H1 (cell line): Measurements from ENCODE around the gene SP7. TPM values are rescaled to one million over a fixed set of nuclear protein-coding genes. Genes with fewer than 3 reads are reported as not detected.
A peak's percentile ranks its signal among the peaks of the same experiment; 100 is the strongest.

Source experiments
- CTCF ChIA-PET: fragments of 300-600 bp; sonication (Branson Sonifier 250); formaldehyde crosslinking; loops from one replicate; lab custom pipeline; 2021; ENCODE audit not compliant: partially characterized antibody; lab: Charles Lee
- POLR2A ChIA-PET: fragments of 300-600 bp; sonication (Branson Sonifier 250); formaldehyde crosslinking; loops from one replicate; lab custom pipeline; 2021; ENCODE audit warnings: inconsistent platforms; ENCODE audit not compliant: partially characterized antibody; lab: Charles Lee
- DNase-seq, 2 experiments: peaks; one replicate each; pipeline versions ENCODE4 v3.0.0 to v3.0.0-alpha.2; 2010 to 2022; ENCODE audit warnings: low spot score in 2 of 2, low read depth in 1 of 2, mixed read lengths in 1 of 2
- FAIRE-seq: peaks from 2 replicates; lab custom pipeline; 2011; peaks lifted over from hg19 to GRCh38; lab: Jason Lieb, UNC
- H2AFZ ChIP-seq: 2 replicates; pipeline ENCODE4 v1.8.1; 2012; ENCODE audit warnings: low read length, inconsistent platforms
- H2AK5ac ChIP-seq: 2 replicates; pipeline ENCODE4 v1.6.1; 2013; ENCODE audit warnings: low read depth, low read length
- H2BK120ac ChIP-seq: replicated peaks from 2 replicates; pipeline ENCODE3; 2013; ENCODE audit warnings: low read depth, low read length, inconsistent platforms
- H2BK12ac ChIP-seq: 2 replicates; pipeline ENCODE4 v1.6.1; 2013; ENCODE audit warnings: low read depth, low read length
- H2BK15ac ChIP-seq: 2 replicates; pipeline ENCODE4 v1.6.1; 2013; ENCODE audit warnings: low read length
- H2BK20ac ChIP-seq: 2 replicates; pipeline ENCODE4 v1.6.1; 2013; ENCODE audit warnings: low read length
- H2BK5ac ChIP-seq: 2 replicates; pipeline ENCODE4 v1.6.1; 2013; ENCODE audit warnings: low read depth, low read length
- H3K14ac ChIP-seq: 2 replicates; pipeline ENCODE4 v1.6.1; 2013; ENCODE audit warnings: inconsistent platforms; ENCODE audit not compliant: insufficient read length
- H3K18ac ChIP-seq: 2 replicates; pipeline ENCODE4 v1.6.1; 2013; ENCODE audit warnings: low read length; ENCODE audit errors: extremely low read depth
- H3K23ac ChIP-seq: 2 replicates; pipeline ENCODE4 v1.6.1; 2013; ENCODE audit warnings: inconsistent platforms; ENCODE audit not compliant: insufficient read length
- H3K23me2 ChIP-seq: 2 replicates; pipeline ENCODE4 v1.6.1; 2013; ENCODE audit warnings: low read depth, low read length
- H3K27ac ChIP-seq: 2 replicates; pipeline ENCODE4 v1.6.1; 2011; ENCODE audit warnings: low read depth, low read length, inconsistent platforms
- H3K27me3 ChIP-seq, 4 experiments: replicated peaks in 1 of 4; 1 replicate in 1 of 4; 2 replicates in 3 of 4; pipeline versions ENCODE4 v1.6.1 to v1.8.1; 2011 to 2013; ENCODE audit warnings: low read length in 3 of 4, mild to moderate bottlenecking in 3 of 4, inconsistent platforms in 2 of 4, mixed read lengths in 2 of 4, moderate library complexity in 1 of 4; ENCODE audit not compliant: control insufficient read depth in 3 of 4, insufficient read depth in 3 of 4; ENCODE audit errors: extremely low read depth in 1 of 4
- H3K36me3 ChIP-seq, 4 experiments: 2 replicates each; pipeline versions ENCODE4 v1.6.1 to v1.8.1; 2011 to 2013; ENCODE audit warnings: mild to moderate bottlenecking in 4 of 4, low read length in 3 of 4, moderate library complexity in 2 of 4, control low read depth in 1 of 4, inconsistent platforms in 1 of 4; ENCODE audit not compliant: insufficient read depth in 4 of 4, control insufficient read depth in 2 of 4
- H3K4ac ChIP-seq: replicated peaks from 2 replicates; pipeline ENCODE3; 2013; ENCODE audit warnings: low read length, low read depth, mixed read lengths, inconsistent platforms; ENCODE audit not compliant: insufficient read length
- H3K4me1 ChIP-seq, 4 experiments: replicated peaks in 1 of 4; 1 replicate in 1 of 4; 2 replicates in 3 of 4; pipeline versions ENCODE4 v1.6.1 to v1.8.1; 2011 to 2013; ENCODE audit warnings: low read length in 3 of 4, inconsistent platforms in 2 of 4, mixed read lengths in 1 of 4; ENCODE audit not compliant: insufficient read depth in 4 of 4, control insufficient read depth in 3 of 4
- H3K4me2 ChIP-seq, 2 experiments: 2 replicates each; pipeline versions ENCODE4 v1.6.1 to v1.8.1; 2011 to 2013; ENCODE audit warnings: low read depth in 2 of 2, low read length in 2 of 2, control low read depth in 1 of 2, inconsistent platforms in 1 of 2, mild to moderate bottlenecking in 1 of 2; ENCODE audit not compliant: insufficient read depth in 1 of 2
- H3K4me3 ChIP-seq, 4 experiments: fragments of 200-600, 300-600 bp in 1 of 4; sonication (generic), shearing (Covaris generic), sonication (Bioruptor Twin) in 1 of 4; 2 replicates each; pipeline versions ENCODE4 v1.5.1 to v1.8.1; 2011 to 2016; ENCODE audit warnings: low read length in 4 of 4, low read depth in 3 of 4, control low read depth in 2 of 4, inconsistent platforms in 2 of 4, mild to moderate bottlenecking in 2 of 4, mixed read lengths in 1 of 4, moderate library complexity in 1 of 4; ENCODE audit not compliant: insufficient read depth in 2 of 4; ENCODE audit errors: extremely low read depth in 1 of 4
- H3K56ac ChIP-seq: replicated peaks from 2 replicates; pipeline ENCODE3; 2013; ENCODE audit warnings: low read depth, mild to moderate bottlenecking, mixed read lengths, low read length, inconsistent platforms; ENCODE audit not compliant: insufficient read length
- H3K79me1 ChIP-seq: 2 replicates; pipeline ENCODE4 v1.6.1; 2013; ENCODE audit warnings: low read depth, low read length, control low read depth
- H3K79me2 ChIP-seq, 2 experiments: 2 replicates each; pipeline versions ENCODE4 v1.6.1 to v1.8.1; 2012 to 2013; ENCODE audit warnings: low read length in 2 of 2, mild to moderate bottlenecking in 2 of 2, inconsistent platforms in 1 of 2; ENCODE audit not compliant: insufficient read depth in 2 of 2, control insufficient read depth in 1 of 2
- H3K9ac ChIP-seq, 4 experiments: replicated peaks in 1 of 4; 1 replicate in 1 of 4; 2 replicates in 3 of 4; pipeline versions ENCODE4 v1.6.1 to v1.8.1; 2011 to 2013; ENCODE audit warnings: low read depth in 3 of 4, low read length in 3 of 4, control low read depth in 2 of 4, mild to moderate bottlenecking in 2 of 4, moderate library complexity in 2 of 4, inconsistent platforms in 1 of 4; ENCODE audit errors: extremely low read depth in 1 of 4
- H3K9me3 ChIP-seq, 2 experiments: 2 replicates each; pipeline versions ENCODE4 v1.6.1 to v1.8.1; 2012 to 2013; ENCODE audit warnings: mild to moderate bottlenecking in 2 of 2, moderate library complexity in 2 of 2, control low read depth in 1 of 2, inconsistent platforms in 1 of 2, low read depth in 1 of 2, low read length in 1 of 2, mixed read lengths in 1 of 2; ENCODE audit not compliant: insufficient read depth in 2 of 2
- H4K20me1 ChIP-seq, 2 experiments: replicated peaks in 1 of 2; 2 replicates each; pipeline versions ENCODE3 to v1.8.1; 2011 to 2013; ENCODE audit warnings: inconsistent platforms in 2 of 2, low read length in 2 of 2, mild to moderate bottlenecking in 1 of 2; ENCODE audit not compliant: insufficient read depth in 2 of 2, control insufficient read depth in 1 of 2
- H4K5ac ChIP-seq: 2 replicates; pipeline ENCODE4 v1.6.1; 2013; ENCODE audit warnings: low read length, low read depth, mixed read lengths, inconsistent platforms; ENCODE audit not compliant: insufficient read length
- H4K8ac ChIP-seq: 2 replicates; pipeline ENCODE4 v1.8.0; 2013; ENCODE audit warnings: mild to moderate bottlenecking, moderate library complexity, low read length, inconsistent platforms; ENCODE audit not compliant: insufficient read depth; ENCODE audit errors: extremely low read depth
- H4K91ac ChIP-seq: replicated peaks from 2 replicates; pipeline ENCODE3; 2013; ENCODE audit warnings: low read length, mixed read lengths, inconsistent platforms; ENCODE audit not compliant: insufficient read length
- CEBPB ChIP-seq: IDR thresholded peaks from 2 replicates; pipeline ENCODE4 v1.6.1; 2012; ENCODE audit warnings: low read depth, low read length
- CHD2 ChIP-seq: IDR thresholded peaks from 2 replicates; pipeline ENCODE4 v1.6.1; 2012; ENCODE audit warnings: low read length, improper control_type of control experiment
- CTCF ChIP-seq, 3 experiments: IDR thresholded peaks; 1 replicate in 2 of 3; 2 replicates in 1 of 3; pipeline versions ENCODE4 v1.5.1 to v1.6.1; 2011; ENCODE audit warnings: low read length in 3 of 3, mild to moderate bottlenecking in 3 of 3, inconsistent platforms in 2 of 3, low read depth in 1 of 3, moderate library complexity in 1 of 3; ENCODE audit not compliant: insufficient read depth in 1 of 3; ENCODE audit errors: control extremely low read depth in 1 of 3
- GABPA ChIP-seq: IDR thresholded peaks from 2 replicates; pipeline ENCODE4 v1.6.1; 2011; ENCODE audit warnings: mild to moderate bottlenecking, low read length, moderate library complexity, borderline replicate concordance; ENCODE audit not compliant: insufficient read depth
- RAD21 ChIP-seq, 2 experiments: IDR thresholded peaks in 1 of 2; conservative IDR thresholded peaks in 1 of 2; 2 replicates each; pipeline ENCODE4 v1.6.1; 2011; ENCODE audit warnings: low read depth in 2 of 2, low read length in 2 of 2, improper control_type of control experiment in 1 of 2, inconsistent platforms in 1 of 2, mild to moderate bottlenecking in 1 of 2, moderate library complexity in 1 of 2
- SIN3A ChIP-seq, 2 experiments: IDR thresholded peaks in 1 of 2; conservative IDR thresholded peaks in 1 of 2; 2 replicates each; pipeline ENCODE4 v1.6.1; 2011 to 2012; ENCODE audit warnings: low read length in 2 of 2, improper control_type of control experiment in 1 of 2, low read depth in 1 of 2, mild to moderate bottlenecking in 1 of 2
- WGBS, 2 experiments: shearing (Covaris generic) in 1 of 2; methylation state at CpG; one replicate each; pipeline versions ENCODE4 v1.1.6 to v1.1.7; 2013 to 2015; ENCODE audit warnings: low lambda C conversion rate in 2 of 2, mixed read lengths in 2 of 2, inconsistent platforms in 1 of 2, low coverage in 1 of 2, missing lambda C conversion rate in 1 of 2; ENCODE audit not compliant: insufficient replicate concordance in 2 of 2, insufficient coverage in 1 of 2, insufficient read length in 1 of 2; ENCODE audit errors: extremely low coverage in 1 of 2, missing lambda C conversion rate in 1 of 2; 5-methylcytosine and 5-hydroxymethylcytosine counted together
- polyA plus RNA-seq, 7 experiments: library from polyadenylated mRNA; depleted of rRNA in 3 of 7; stranded (reverse) in 5 of 7; unstranded in 2 of 7; fragments of >200 nt in 5 of 7; fragments of 200-250 nt in 2 of 7; gene quantifications; 1 replicate in 5 of 7; 2 replicates in 1 of 7; 4 replicates in 1 of 7; pipeline versions ENCODE4 v1.2.1 to v1.2.3, GENCODE V29; 2011 to 2013; ENCODE audit warnings: missing spikeins in 2 of 7, mixed read lengths in 2 of 7
- total RNA-seq: library from RNA; stranded (reverse); fragmentation: NEBNext Ultra II Directional; extraction: Animal tissue kit (Norgen Biotek cat#: 25700); gene quantifications from 2 replicates; pipeline ENCODE4 v1.2.1, GENCODE V29; 2021

The SP7 gene
- total and polyA plus RNA-seq, 2 of the 8 experiments (the other 6 are each of a cell fraction or from before 2014, with no cell fraction given) = 0.12 to 0.13 TPM

- FAIRE-seq = peak; percentile 69
- H3K18ac ChIP-seq = no peak overlapping the region
- H3K4ac ChIP-seq = no peak overlapping the region
- TF ChIP-seq CTCF (IDR thresholded peaks at IDR 0.05; ENCODE audit: control extremely low read depth in 1 of 3, insufficient read depth in 1 of 3, low read depth in 1 of 3, low read length in 3 of 3) (peak; percentile 80 to 86 (median 85)), CHD2 (no peak), CEBPB (no peak), GABPA (no peak), RAD21 (IDR thresholded peaks at IDR 0.05 in 1 of 2, conservative IDR thresholded peaks at IDR 0.05 in 1 of 2; ENCODE audit: low read depth in 2 of 2, low read length in 2 of 2) (peak; percentile 74 to 81), SIN3A (conservative IDR thresholded peaks at IDR 0.05 in 1 of 2, IDR thresholded peaks at IDR 0.05 in 1 of 2; ENCODE audit: low read depth in 1 of 2, low read length in 2 of 2) (peak in 1 of 2 experiments; percentile 62; a peak in 2 of 4 replicates)
- TF ChIP-seq, all 59 proteins: peak for 3
- ChIA-PET POLR2A (interaction anchor here (1.2 to 2.4 kb wide), 4 partner anchors 9 to 74 kb away, joined by 3 to 10 read pairs (median 6); partner anchors contain the start of gene AAAS), CTCF (interaction anchor here (0.6 to 28.3 kb wide), 23 partner anchors 8 to 222 kb away, joined by 3 to 573 read pairs (median 6); partner anchors contain the start of genes ESPL1, ITGB7 and PFDN5)
- Histone ChIP-seq H2AFZ (no peak overlapping the region), H4K20me1 (peaks cover 5% of the 10 kb centered on the region in 2 experiments), H2BK12ac (no peak overlapping the region), H2BK5ac (no peak overlapping the region), H3K23ac (no peak overlapping the region), H2AK5ac (no peak overlapping the region), H3K4me2 (no peak overlapping the region), H2BK120ac (no peak overlapping the region), H3K9ac (no peak overlapping the region), H3K9me3 (no peaks in the 10 kb centered on the region), H3K79me2 (no peaks in the 10 kb centered on the region), H3K4me3 (no peak overlapping the region), H3K14ac (no peak overlapping the region), H4K91ac (no peak overlapping the region), H3K36me3 (peaks cover 29 to 64% (median 57%) of the 10 kb centered on the region in 4 experiments), H3K27ac (no peak overlapping the region), H4K5ac (no peak overlapping the region), H3K56ac (no peak overlapping the region), H2BK15ac (no peak overlapping the region), H4K8ac (no peak overlapping the region), H3K27me3 (no peaks in the 10 kb centered on the region), H2BK20ac (no peak overlapping the region), H3K4me1 (no peaks in the 10 kb centered on the region), H3K23me2 (no peaks in the 10 kb centered on the region), H3K79me1 (no peaks in the 10 kb centered on the region)
- 80% methylated on average over 11 of the region's 11 CpGs; no CpG with 5 or more reads in 1 of the 2 experiments for WGBS, 2 experiments
- DNase-seq = peak in 1 of 2 experiments; percentile 81
Observed at GRCh38 chr12:53287741-53288216, 48.4 kb downstream of the SP7 start.
